Femur (tissue), 1 donor: ENCODE data around the gene MOK.
"Not testable (repeated sequence)": the region's sequence is repeated elsewhere in the genome, so short reads cannot be mapped to it uniquely, and the experiment has no call there.

Source experiments
- DNase-seq: peaks from one replicate; pipeline ENCODE4 v3.0.0-alpha.2; 2017

MOK gene

DNA sequence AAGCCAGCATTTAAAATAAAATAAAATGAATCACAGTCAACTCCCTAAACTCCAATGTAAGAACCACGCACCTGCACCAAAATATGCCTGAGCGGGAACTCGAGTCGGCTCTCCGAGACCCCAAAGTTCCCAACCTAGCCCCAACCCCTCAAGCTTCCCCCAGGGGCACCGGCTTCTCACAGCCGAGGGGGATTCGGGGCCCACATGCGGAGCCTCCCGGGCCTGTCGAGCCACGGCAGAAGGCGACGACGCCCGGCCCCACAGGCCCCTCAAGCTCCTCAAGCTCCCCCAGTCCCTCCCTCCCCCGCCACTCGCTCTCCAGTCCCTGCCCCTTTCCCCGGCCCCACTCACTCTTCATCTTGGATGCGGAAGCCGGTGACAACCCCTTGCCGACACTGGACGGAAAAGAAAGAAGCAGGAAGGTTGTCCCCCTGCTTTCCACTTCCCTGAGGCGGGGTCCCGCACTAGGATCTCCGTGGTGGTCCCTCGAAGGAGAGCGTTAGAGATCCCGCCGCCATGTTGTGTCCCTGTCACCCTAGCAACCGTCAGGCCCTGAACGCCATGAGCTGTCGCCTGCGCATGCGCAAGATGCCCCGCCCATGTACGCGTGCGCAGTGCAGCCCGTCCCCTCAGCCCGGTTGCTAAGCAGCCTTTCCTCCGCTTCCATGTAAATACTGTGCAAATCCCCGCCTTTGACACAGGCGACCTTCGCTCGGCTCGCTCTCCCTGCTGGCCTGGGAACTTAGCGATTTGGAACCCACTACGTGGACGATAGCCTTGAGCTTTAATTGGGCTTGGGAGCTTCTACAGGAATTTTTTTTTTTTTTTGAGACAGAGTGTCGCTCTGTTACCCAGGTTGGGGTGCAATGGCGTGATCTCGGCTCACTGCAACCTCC is at the start of gene MOK:
Gene MOK (minus strand): TSS at position 554 of the 896 bp plus-strand sequence. CDS start 196 bp downstream, at position 358.
- DNase-seq, result peak; percentile 99

GRCh38 chr14:102353126-102353619 is 48.2 kb upstream of the MOK start:
- no peak for DNase-seq

- DNase-seq, result no peak
These were observed 47.2 kb upstream of the MOK start for GRCh38 chr14:102352213-102352612.

- not testable (repeated sequence) for DNase-seq
These were observed 46.6 kb upstream of the MOK start for GRCh38 chr14:102351593-102351992.

DNA sequence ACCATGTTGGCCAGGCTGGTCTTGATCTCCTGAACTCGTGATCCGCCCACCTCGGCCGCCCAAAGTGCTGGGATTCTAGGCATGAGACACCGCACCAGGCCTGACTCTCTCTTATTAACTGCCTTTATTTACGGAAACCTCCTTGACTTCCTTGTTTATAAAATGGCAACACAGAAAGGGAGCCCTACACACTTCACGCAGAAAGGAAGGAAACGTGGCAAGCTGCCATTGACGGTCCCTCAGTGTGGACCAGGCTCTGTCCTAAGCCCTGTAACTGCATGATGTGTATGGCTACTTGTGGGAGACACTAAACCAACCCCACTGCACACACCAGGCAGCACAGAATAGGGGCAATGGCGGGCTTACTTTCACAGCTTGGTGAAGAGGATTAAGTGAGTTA is 46.1 kb upstream of the MOK start:
- DNase-seq, result no peak

DNA sequence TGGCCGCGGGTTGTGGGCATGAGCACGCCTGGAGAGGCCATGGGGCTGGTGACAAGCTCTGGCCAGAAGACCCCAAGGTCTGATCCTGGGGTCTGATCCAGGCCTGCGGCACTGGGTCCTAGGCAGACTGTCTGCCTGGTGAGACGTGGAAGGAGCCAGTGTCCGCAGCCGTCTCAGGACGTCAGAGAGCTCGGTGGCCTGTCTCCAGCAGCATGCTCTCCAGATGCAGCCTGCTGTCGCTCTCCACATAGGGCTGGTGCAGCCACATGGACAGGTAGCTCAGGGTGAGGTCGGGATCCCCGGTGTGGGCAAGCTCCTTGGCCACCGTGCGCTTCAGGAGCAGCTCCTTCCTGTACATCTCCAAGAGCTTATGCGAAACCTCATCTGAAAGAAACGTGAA is 43.4 kb upstream of the MOK start:
- no peak for DNase-seq

- DNase-seq, result no peak
These were observed 41.7 kb upstream of the MOK start for GRCh38 chr14:102346645-102347044.

- no peak for DNase-seq
These were observed 40.3 kb upstream of the MOK start for GRCh38 chr14:102345232-102345631.

DNA sequence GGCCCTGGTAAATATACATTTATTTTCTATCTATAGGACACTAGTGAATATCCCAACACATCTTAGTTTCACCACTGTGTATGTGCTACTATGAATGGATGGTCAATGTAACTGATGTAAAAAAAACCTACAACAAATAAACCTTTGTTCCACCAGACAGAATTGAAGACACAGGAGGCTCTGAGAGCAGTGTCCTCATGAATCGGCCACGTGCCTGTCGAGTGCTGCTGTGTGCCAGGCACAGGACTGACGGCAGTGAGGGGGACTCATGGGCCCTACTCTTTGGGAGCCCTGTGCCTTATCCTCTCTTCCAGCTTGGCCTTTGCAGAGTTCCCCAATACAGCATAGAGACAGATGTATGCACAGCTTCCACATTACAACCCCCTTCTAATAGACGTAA is 39.5 kb upstream of the MOK start:
- no peak for DNase-seq

DNA sequence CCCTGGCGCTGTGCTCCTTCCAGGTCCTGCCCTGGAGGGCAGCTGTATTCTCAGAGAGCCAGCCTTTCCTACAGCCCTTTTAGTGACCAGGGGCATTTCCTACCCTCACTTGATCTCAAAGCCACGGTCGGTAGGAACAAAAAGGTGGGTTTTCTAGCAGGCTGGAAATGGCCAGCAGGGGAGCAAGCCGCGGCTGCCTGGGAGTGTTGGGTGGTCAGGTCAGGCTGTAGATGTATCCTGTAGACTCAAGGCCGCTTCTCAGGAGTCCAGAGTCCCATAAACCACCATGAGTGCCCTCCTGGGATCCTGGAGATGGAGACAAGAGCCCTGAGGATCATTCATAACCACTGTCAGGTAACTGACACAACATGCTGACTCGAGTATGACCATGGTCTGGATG is 39.1 kb upstream of the MOK start:
- DNase-seq, result no peak

GRCh38 chr14:102342238-102342637 is 37.3 kb upstream of the MOK start:
- no peak for DNase-seq

DNA sequence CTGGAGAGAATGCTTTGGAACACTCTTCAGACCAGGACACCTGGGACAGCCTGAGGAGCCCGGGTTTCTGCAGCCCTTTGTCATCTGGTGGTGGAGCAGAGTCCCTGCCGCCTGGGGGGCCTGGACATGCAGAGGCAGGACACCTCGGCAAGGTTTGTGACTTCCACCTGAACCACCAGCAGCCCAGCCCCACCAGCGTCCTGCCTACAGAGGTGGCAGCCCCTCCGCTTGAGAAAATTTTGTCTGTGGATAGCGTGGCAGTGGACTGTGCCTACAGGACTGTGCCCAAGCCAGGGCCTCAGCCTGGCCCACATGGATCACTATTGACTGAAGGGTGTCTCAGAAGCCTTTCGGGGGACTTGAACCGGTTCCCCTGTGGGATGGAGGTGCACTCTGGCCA is 36.6 kb upstream of the MOK start:
- DNase-seq, result no peak

GRCh38 chr14:102338724-102339123 is 33.8 kb upstream of the MOK start:
- no peak for DNase-seq

- no peak for DNase-seq
These were observed 30.2 kb upstream of the MOK start for GRCh38 chr14:102335163-102335562.

GRCh38 chr14:102333795-102334705 is 29.1 kb upstream of the MOK start:
- DNase-seq, result no peak

DNA sequence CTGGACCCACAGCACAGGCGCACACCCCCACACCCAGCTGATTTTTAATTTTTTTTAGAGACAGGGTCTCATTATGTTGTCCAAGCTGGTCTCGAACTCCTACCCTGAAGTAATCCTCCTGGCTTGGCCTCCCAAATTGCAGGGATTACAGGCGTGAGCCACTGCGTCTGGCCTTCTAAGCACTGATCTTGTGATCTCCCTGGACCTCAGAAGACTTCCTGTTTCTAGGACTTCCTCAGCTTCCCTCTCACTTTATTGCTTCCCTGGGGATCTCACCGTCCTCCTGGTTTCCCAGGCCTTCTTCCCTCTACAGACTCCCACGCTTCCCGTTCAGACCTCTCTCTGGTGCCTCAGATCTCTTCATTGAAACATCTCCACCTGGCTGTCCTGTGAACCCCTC is 28.4 kb upstream of the MOK start:
- no peak for DNase-seq

DNA sequence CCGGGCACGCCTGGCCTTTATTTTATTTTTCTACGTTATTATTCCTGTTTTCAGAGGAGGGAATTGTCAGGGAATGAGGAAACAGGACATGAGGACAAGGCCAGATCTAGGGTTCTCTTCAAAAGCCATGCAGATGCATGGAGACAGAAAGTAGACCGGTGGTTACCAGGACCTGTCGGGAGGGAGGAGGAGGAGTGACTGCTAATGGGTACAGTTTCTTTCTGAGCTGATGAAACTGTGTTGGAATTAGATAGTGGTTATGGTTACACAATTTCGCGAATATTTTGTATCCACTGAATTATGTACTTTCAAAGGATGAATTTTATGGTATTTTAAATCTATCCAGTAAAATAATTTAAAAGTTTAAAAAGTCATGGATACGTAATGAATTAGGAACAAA is 25.8 kb upstream of the MOK start:
- no peak for DNase-seq

DNA sequence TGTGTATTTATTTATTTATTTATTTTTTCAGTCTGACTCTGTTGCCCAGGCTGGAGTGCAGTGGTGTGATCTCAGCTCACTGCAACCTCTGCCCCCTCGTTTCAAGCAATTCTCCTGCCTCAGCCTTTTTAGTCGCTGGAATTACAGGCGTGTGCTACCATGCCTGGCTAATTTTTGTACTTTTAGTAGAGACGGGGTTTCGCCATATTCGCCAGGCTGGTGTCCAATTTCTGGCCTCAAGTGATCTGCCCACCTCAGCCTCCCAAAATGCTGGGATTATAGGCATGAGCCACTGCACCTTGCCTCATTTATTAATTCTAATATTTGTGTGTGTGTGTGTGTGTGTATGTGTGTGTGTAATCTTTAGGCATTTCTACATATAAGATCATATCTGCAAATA is 24.4 kb upstream of the MOK start:
- not testable (repeated sequence) for DNase-seq

GRCh38 chr14:102326583-102326982 is 21.6 kb upstream of the MOK start:
- DNase-seq, result no peak

GRCh38 chr14:102325791-102326345 is 20.9 kb upstream of the MOK start:
- no peak for DNase-seq

DNA sequence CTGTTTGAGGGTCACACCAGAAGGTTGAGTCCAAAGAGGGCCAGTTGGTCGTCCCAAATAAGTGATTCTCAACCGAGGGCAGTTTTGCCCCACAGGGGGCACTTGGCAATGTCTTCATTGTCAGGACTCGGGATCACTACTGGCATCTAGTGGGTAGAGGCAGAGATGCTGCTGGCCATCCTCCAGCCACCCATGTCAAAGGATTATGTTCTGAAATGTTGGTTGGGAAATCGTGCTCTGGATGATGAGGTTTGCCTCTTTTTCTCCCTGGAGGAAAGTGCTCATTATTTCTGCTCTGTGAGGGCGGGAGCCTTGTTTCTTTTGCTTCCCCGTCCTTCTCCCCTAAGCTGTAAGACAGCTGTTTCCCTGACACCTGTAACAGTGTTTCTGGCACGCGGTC is 18.1 kb upstream of the MOK start:
- DNase-seq, result peak; percentile 65

DNA sequence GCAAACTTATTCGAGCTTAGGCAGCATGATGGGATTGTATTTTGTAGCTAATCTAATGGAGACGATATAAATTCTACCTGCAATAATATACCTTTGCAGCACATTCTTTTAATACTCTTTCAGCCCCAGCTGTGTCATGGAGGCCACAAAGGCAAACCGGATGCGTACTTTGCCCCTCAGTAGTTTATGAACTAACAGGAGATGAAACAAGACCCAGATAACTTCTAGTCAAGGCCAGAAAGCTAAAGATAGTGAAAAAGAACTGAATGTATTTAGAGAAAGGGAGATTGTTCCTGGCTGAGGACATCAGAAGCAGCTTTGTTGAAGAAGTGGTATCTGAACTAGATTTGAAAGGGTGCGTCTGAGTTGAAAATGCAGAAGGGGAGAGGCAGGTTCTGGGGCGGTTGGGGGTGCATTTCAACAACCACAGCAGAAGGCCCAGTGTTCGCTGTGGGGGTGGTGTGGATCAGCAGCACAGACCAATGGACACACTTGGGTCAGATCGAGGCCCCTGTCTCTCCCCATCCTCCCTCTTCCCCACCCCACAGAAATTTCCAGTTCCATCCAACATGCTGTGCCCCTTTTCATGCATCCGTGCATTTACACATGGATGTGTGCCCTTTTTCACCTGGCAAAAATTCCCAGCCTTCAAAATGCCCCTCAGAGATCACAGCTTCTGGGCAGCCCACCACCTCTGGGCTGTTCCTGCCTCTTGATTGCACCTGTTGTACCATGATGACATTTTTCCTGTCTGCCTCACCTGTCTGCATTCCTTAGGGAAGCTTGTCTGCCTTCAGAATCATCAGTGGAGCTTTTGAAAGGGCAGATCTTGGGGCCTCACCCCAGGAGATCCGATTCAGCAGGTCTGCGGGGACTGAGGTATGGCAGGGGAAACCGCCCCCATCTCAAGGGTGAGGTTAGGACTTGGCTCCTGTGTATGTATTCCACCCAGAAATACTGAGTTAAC is 16.8 kb upstream of the MOK start:
- no peak for DNase-seq
